Central memory CD8-positive, alpha-beta T cell (primary cell): ENCODE data around the gene KLF14.

Experiments
- ATAC-seq: fragments of 150-1000 bp; cut with Tn5 transposase; replicated peaks from 2 replicates; pipeline ENCODE4 v1.10.0; 2022; ENCODE audit warnings: mild to moderate bottlenecking, moderate FRiP score, moderate number of reproducible peaks; ENCODE audit not compliant: poor library complexity, severe bottlenecking; ENCODE audit errors: extremely low read depth
- DNase-seq, 2 donors: peaks; one replicate each; pipeline ENCODE4 v3.0.0; 2021; ENCODE audit warnings: low spot score in 2 of 2
- H3K27ac Mint-ChIP-seq: one replicate; pipeline ENCODE4 v1.8.0; 2022; ENCODE audit warnings: low read depth, mild to moderate bottlenecking, moderate library complexity, mixed read lengths
- H3K27me3 Mint-ChIP-seq: one replicate; pipeline ENCODE4 v1.8.0; 2022; ENCODE audit warnings: mixed read lengths
- H3K36me3 Mint-ChIP-seq: one replicate; pipeline ENCODE4 v1.8.0; 2022; ENCODE audit warnings: mild to moderate bottlenecking, moderate library complexity, mixed read lengths; ENCODE audit not compliant: insufficient read depth
- H3K4me1 Mint-ChIP-seq: one replicate; pipeline ENCODE4 v1.8.0; 2022; ENCODE audit warnings: mixed read lengths
- H3K4me3 Mint-ChIP-seq: one replicate; pipeline ENCODE4 v1.8.0; 2022; ENCODE audit warnings: mild to moderate bottlenecking, moderate library complexity, mixed read lengths
- H3K9me3 Mint-ChIP-seq: one replicate; pipeline ENCODE4 v1.8.0; 2022; ENCODE audit warnings: mixed read lengths

Gene KLF14

GRCh38 chr7:130740606-130741005 lies 6.6 kb upstream of the KLF14 start:
- Mint-ChIP-seq H3K27me3 (peaks cover 56% of the 10 kb centered on the region), H3K9me3 (no peaks in the 10 kb centered on the region), H3K36me3 (peaks cover 3% of the 10 kb centered on the region), H3K4me1 (no peaks in the 10 kb centered on the region), H3K4me3 (no peak overlapping the region), H3K27ac (no peak overlapping the region)
- ATAC-seq (no peak), DNase-seq (no peak)

GRCh38 chr7:130736298-130736900 lies 2.4 kb upstream of the KLF14 start:
- Mint-ChIP-seq H3K27ac (no peak overlapping the region), H3K4me3 (no peak overlapping the region), H3K27me3 (peaks cover 62% of the 10 kb centered on the region), H3K36me3 (peaks cover 6% of the 10 kb centered on the region), H3K9me3 (no peaks in the 10 kb centered on the region), H3K4me1 (peaks cover 5% of the 10 kb centered on the region)
- ATAC-seq (no peak), DNase-seq (no peak)

- DNase-seq (no peak), ATAC-seq (no peak)
- peaks cover 76% of the 10 kb centered on the region for H3K27me3 Mint-ChIP-seq
- peaks cover 5% of the 10 kb centered on the region for H3K4me1 Mint-ChIP-seq
- peaks cover 6% of the 10 kb centered on the region for H3K36me3 Mint-ChIP-seq
- no peak overlapping the region for H3K27ac Mint-ChIP-seq
- no peaks in the 10 kb centered on the region for H3K9me3 Mint-ChIP-seq
- peak overlapping the region; percentile 75 for H3K4me3 Mint-ChIP-seq
Observed at GRCh38 chr7:130734815-130735716, 1.1 kb upstream of the KLF14 start.

- H3K27ac Mint-ChIP-seq = no peak overlapping the region
- DNase-seq (no peak), ATAC-seq (peak; percentile 24)
- H3K4me3 Mint-ChIP-seq = peak overlapping the region; percentile 72
- peaks cover 92% of the 10 kb centered on the region for H3K27me3 Mint-ChIP-seq
- H3K36me3 Mint-ChIP-seq = peaks cover 6% of the 10 kb centered on the region
- no peaks in the 10 kb centered on the region for H3K9me3 Mint-ChIP-seq
- peaks cover 5% of the 10 kb centered on the region for H3K4me1 Mint-ChIP-seq
Observed at GRCh38 chr7:130732980-130733930, 752 bp downstream of the KLF14 start.

- H3K4me1 Mint-ChIP-seq = no peaks in the 10 kb centered on the region
- no peaks in the 10 kb centered on the region for H3K9me3 Mint-ChIP-seq
- H3K27ac Mint-ChIP-seq = no peak overlapping the region
- no peak for ATAC-seq
- no peak for DNase-seq
- no peaks in the 10 kb centered on the region for H3K36me3 Mint-ChIP-seq
- peaks cover 46% of the 10 kb centered on the region for H3K27me3 Mint-ChIP-seq
- H3K4me3 Mint-ChIP-seq = no peak overlapping the region
Observed at GRCh38 chr7:130723784-130724183, 10.2 kb downstream of the KLF14 start.

GRCh38 chr7:130721486-130722277 lies 12.3 kb downstream of the KLF14 start:
- no peaks in the 10 kb centered on the region for H3K4me1 Mint-ChIP-seq
- H3K36me3 Mint-ChIP-seq = no peaks in the 10 kb centered on the region
- ATAC-seq (no peak), DNase-seq (no peak)
- H3K27me3 Mint-ChIP-seq = peaks cover 25% of the 10 kb centered on the region
- no peak overlapping the region for H3K4me3 Mint-ChIP-seq
- no peaks in the 10 kb centered on the region for H3K9me3 Mint-ChIP-seq
- H3K27ac Mint-ChIP-seq = no peak overlapping the region

GRCh38 chr7:130719541-130719940 lies 14.5 kb downstream of the KLF14 start:
- Mint-ChIP-seq H3K4me3 (no peak overlapping the region), H3K4me1 (no peaks in the 10 kb centered on the region), H3K36me3 (no peaks in the 10 kb centered on the region), H3K27ac (no peak overlapping the region), H3K9me3 (no peaks in the 10 kb centered on the region), H3K27me3 (peaks cover 15% of the 10 kb centered on the region)
- ATAC-seq (no peak), DNase-seq (no peak)

GRCh38 chr7:130712416-130712815 lies 21.6 kb downstream of the KLF14 start:
- DNase-seq (no peak), ATAC-seq (no peak)
- no peak overlapping the region for H3K4me3 Mint-ChIP-seq
- H3K27me3 Mint-ChIP-seq = peaks cover 41% of the 10 kb centered on the region
- H3K27ac Mint-ChIP-seq = no peak overlapping the region
- H3K36me3 Mint-ChIP-seq = no peaks in the 10 kb centered on the region
- H3K4me1 Mint-ChIP-seq = no peaks in the 10 kb centered on the region
- H3K9me3 Mint-ChIP-seq = no peaks in the 10 kb centered on the region

- no peak overlapping the region for H3K4me3 Mint-ChIP-seq
- H3K36me3 Mint-ChIP-seq = no peaks in the 10 kb centered on the region
- no peak for ATAC-seq
- H3K27ac Mint-ChIP-seq = no peak overlapping the region
- H3K9me3 Mint-ChIP-seq = no peaks in the 10 kb centered on the region
- DNase-seq = no peak
- H3K27me3 Mint-ChIP-seq = peaks cover 61% of the 10 kb centered on the region
- H3K4me1 Mint-ChIP-seq = no peaks in the 10 kb centered on the region
Observed at GRCh38 chr7:130708766-130709165, 25.2 kb downstream of the KLF14 start.

GRCh38 chr7:130708001-130708400 lies 26.0 kb downstream of the KLF14 start:
- peaks cover 61% of the 10 kb centered on the region for H3K27me3 Mint-ChIP-seq
- no peak for DNase-seq
- H3K4me3 Mint-ChIP-seq = no peak overlapping the region
- no peaks in the 10 kb centered on the region for H3K9me3 Mint-ChIP-seq
- no peak overlapping the region for H3K27ac Mint-ChIP-seq
- H3K4me1 Mint-ChIP-seq = no peaks in the 10 kb centered on the region
- no peak for ATAC-seq
- H3K36me3 Mint-ChIP-seq = no peaks in the 10 kb centered on the region

GRCh38 chr7:130703851-130704250 lies 30.2 kb downstream of the KLF14 start:
- Mint-ChIP-seq H3K4me1 (no peaks in the 10 kb centered on the region), H3K27me3 (peaks cover 34% of the 10 kb centered on the region), H3K36me3 (no peaks in the 10 kb centered on the region), H3K27ac (no peak overlapping the region), H3K4me3 (no peak overlapping the region), H3K9me3 (no peaks in the 10 kb centered on the region)
- no peak for DNase-seq
- ATAC-seq = no peak

GRCh38 chr7:130701650-130702049 lies 32.4 kb downstream of the KLF14 start:
- Mint-ChIP-seq H3K27ac (no peak overlapping the region), H3K4me1 (no peaks in the 10 kb centered on the region), H3K9me3 (no peaks in the 10 kb centered on the region), H3K27me3 (peaks cover 12% of the 10 kb centered on the region), H3K36me3 (no peaks in the 10 kb centered on the region), H3K4me3 (no peak overlapping the region)
- no peak for ATAC-seq
- DNase-seq = no peak
